HepG2 (cell line): Measurements from ENCODE around the gene TTF2. TPM values are rescaled to one million over a fixed set of nuclear protein-coding genes. Genes with fewer than 3 reads are reported as not detected.
A peak's percentile ranks its signal among the peaks of the same experiment; 100 is the strongest.

Experiments
- EEA1 ChIP-seq: sonication (generic); formaldehyde crosslinking; IDR thresholded peaks from 2 replicates; pipeline ENCODE4 v1.5.1; 2020; ENCODE audit warnings: mild to moderate bottlenecking, missing genetic modification reagents, borderline replicate concordance
- ERF ChIP-seq: IDR thresholded peaks from 2 replicates; pipeline ENCODE4 v1.6.1; 2018; ENCODE audit warnings: missing biosample characterization, missing genetic modification reagents
- HMG20B ChIP-seq: conservative IDR thresholded peaks from 2 replicates; pipeline ENCODE4 v1.6.1; 2016; ENCODE audit warnings: missing genetic modification reagents, missing compliant biosample characterization
- MYC ChIP-seq: sonication (generic); formaldehyde crosslinking; IDR thresholded peaks from 2 replicates; pipeline ENCODE4 v1.9.0; 2021; ENCODE audit warnings: missing genetic modification reagents, borderline replicate concordance
- PRMT3 ChIP-seq: sonication (generic); formaldehyde crosslinking; IDR thresholded peaks from 2 replicates; pipeline ENCODE4 v1.8.1; 2022; ENCODE audit warnings: low read depth, mild to moderate bottlenecking, moderate library complexity, missing genetic modification reagents, borderline replicate concordance
- RARG ChIP-seq: sonication (generic); formaldehyde crosslinking; IDR thresholded peaks from 2 replicates; pipeline ENCODE4 v1.4.0; 2020; ENCODE audit warnings: low read depth, mild to moderate bottlenecking, missing genetic modification reagents
- RBFOX2 ChIP-seq: fragments of 200-400 bp; formaldehyde crosslinking; IDR thresholded peaks from 2 replicates; pipeline ENCODE4 v1.6.1; 2017; ENCODE audit warnings: low read depth, mild to moderate bottlenecking, low read length
- SMAD1 ChIP-seq: sonication (generic); formaldehyde crosslinking; IDR thresholded peaks from 2 replicates; pipeline ENCODE4 v1.4.0; 2020; ENCODE audit warnings: missing genetic modification reagents, low read depth, mild to moderate bottlenecking, borderline replicate concordance
- SRSF4 ChIP-seq: fragments of 200-400 bp; formaldehyde crosslinking; IDR thresholded peaks from one replicate; pipeline ENCODE4 v1.6.1; 2018; ENCODE audit warnings: mild to moderate bottlenecking, low read depth, low read length, moderate library complexity; ENCODE audit not compliant: poor library complexity, severe bottlenecking
- ZNF251 ChIP-seq: sonication (generic); formaldehyde crosslinking; IDR thresholded peaks from 2 replicates; pipeline ENCODE4 v1.9.0; 2021; ENCODE audit warnings: mild to moderate bottlenecking, missing genetic modification reagents
- ZNF33B ChIP-seq: sonication (generic); formaldehyde crosslinking; IDR thresholded peaks from 2 replicates; pipeline ENCODE4 v1.5.1; 2020; ENCODE audit warnings: mild to moderate bottlenecking, missing genetic modification reagents
- ZNF562 ChIP-seq: sonication (generic); formaldehyde crosslinking; IDR thresholded peaks from 2 replicates; pipeline ENCODE4 v1.8.0; 2022; ENCODE audit warnings: missing genetic modification reagents, borderline replicate concordance
- ZNF569 ChIP-seq: sonication (generic); formaldehyde crosslinking; IDR thresholded peaks from 2 replicates; pipeline ENCODE4 v1.5.0; 2020; ENCODE audit warnings: mild to moderate bottlenecking, missing genetic modification reagents, moderate library complexity, borderline replicate concordance
- ZNF746 ChIP-seq: sonication (generic); formaldehyde crosslinking; IDR thresholded peaks from 2 replicates; pipeline ENCODE4 v1.8.0; 2022; ENCODE audit warnings: mild to moderate bottlenecking, missing genetic modification reagents
- ZNF766 ChIP-seq: sonication (generic); formaldehyde crosslinking; IDR thresholded peaks from 2 replicates; pipeline ENCODE4 v1.5.0; 2020; ENCODE audit warnings: missing genetic modification reagents, borderline replicate concordance
- ZNF891 ChIP-seq: sonication (generic); formaldehyde crosslinking; IDR thresholded peaks from 2 replicates; pipeline ENCODE4 v1.5.0; 2020; ENCODE audit warnings: mild to moderate bottlenecking, missing genetic modification reagents
- polyA plus RNA-seq, 8 experiments: library from polyadenylated mRNA; depleted of rRNA in 3 of 8; stranded (reverse) in 7 of 8; unstranded in 1 of 8; fragments of >200 nt; fragmentation: Illumina TruSeq in 4 of 8; extraction: Trizol in 4 of 8; gene quantifications; 2 replicates each; pipeline versions ENCODE4 v1.2.1 to v1.2.3, GENCODE V29; 2011 to 2016; ENCODE audit warnings: low read depth in 4 of 8, missing spikeins in 1 of 8, mixed read lengths in 1 of 8; ENCODE audit not compliant: insufficient read depth in 1 of 8
- total RNA-seq, 5 experiments: library from RNA; depleted of rRNA; stranded (reverse); fragments of >200 nt; fragmentation: Illumina TruSeq; extraction: Trizol; gene quantifications; 2 replicates each; pipeline ENCODE4 v1.2.3, GENCODE V29; 2016; ENCODE audit warnings: low read depth in 1 of 5
- TF ChIP-seq, protein P1 (sequence below): sonication (generic); formaldehyde crosslinking; IDR thresholded peaks from 2 replicates; pipeline ENCODE4 v1.5.0; 2020; ENCODE audit warnings: missing genetic modification reagents, mild to moderate bottlenecking, borderline replicate concordance
- TF ChIP-seq, protein P2 (sequence below): IDR thresholded peaks from 2 replicates; pipeline ENCODE4 v1.6.1; 2016
- TF ChIP-seq, protein P3 (sequence below): sonication (generic); formaldehyde crosslinking; IDR thresholded peaks from 2 replicates; pipeline ENCODE4 v1.9.0; 2021; ENCODE audit warnings: missing genetic modification reagents, mild to moderate bottlenecking, borderline replicate concordance
- TF ChIP-seq, protein P4 (sequence below): sonication (generic); formaldehyde crosslinking; IDR thresholded peaks from 2 replicates; pipeline ENCODE4 v1.9.0; 2021; ENCODE audit warnings: missing genetic modification reagents, borderline replicate concordance
- TF ChIP-seq, protein P5 (sequence below): IDR thresholded peaks from 2 replicates; pipeline ENCODE4 v1.6.1; 2018; ENCODE audit warnings: missing genetic modification reagents

The TTF2 gene
- total and polyA plus RNA-seq, 2 of the 13 experiments (the other 11 are each of a cell fraction or from before 2014, with no cell fraction given): 12.8 to 48.9 TPM

DNA sequence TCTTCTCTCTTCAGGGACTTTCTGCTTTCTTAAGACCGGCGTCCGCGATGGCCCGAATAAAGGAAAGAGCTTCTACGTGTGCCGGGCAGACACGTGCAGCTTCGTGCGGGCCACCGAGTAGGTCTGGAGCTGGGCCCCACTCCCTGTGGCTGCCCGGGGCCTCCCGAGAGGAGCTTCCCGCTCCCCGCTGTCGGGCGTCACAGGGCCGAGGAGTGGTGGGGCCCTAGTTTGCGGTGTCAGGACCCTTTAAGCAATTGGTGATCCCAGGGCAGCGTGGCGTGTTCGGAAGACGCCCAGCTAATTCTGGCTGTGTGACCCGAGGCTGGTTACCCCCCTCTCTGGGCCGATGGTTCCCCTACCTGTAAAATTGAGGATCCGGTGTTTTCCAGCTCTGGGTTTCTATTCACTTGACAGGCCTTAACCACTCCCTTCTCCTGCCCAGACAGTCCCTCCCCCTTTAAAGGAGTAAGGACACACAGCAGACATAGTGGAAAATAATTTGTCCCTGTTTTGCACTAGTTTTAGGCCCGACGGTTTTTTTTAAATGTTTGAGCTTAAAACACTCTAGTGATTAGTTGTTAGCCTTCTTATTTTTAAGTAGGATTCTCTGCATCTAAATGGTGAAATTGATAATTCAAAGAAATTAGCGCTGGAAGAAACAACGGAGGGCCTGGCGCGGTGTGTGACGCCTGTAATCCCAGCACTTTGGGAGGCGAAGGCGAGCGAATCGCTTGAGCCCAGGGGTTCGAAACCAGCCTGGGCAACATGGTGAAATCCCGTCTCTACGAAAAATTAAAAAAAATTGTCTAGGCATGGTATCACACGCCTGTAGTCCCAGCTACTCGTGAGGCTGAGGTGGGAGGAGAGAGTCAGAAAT lies 553 bp downstream of the TTF2 start (continued):
- TF ChIP-seq, protein P1, sequence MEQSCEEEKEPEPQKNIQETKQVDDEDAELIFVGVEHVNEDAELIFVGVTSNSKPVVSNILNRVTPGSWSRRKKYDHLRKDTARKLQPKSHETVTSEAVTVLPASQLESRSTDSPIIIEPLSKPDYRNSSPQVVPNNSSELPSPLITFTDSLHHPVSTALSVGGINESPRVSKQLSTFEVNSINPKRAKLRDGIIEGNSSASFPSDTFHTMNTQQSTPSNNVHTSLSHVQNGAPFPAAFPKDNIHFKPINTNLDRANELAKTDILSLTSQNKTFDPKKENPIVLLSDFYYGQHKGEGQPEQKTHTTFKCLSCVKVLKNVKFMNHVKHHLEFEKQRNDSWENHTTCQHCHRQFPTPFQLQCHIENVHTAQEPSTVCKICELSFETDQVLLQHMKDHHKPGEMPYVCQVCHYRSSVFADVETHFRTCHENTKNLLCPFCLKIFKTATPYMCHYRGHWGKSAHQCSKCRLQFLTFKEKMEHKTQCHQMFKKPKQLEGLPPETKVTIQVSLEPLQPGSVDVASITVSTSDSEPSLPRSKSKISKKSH (CRISPR knock-in tag): no peak
- TF ChIP-seq ZNF891 (no peak), ZNF33B (CRISPR knock-in tag) (no peak), MYC (CRISPR knock-in tag) (peak; percentile 71), HMG20B (CRISPR knock-in tag) (no peak), PRMT3 (CRISPR knock-in tag) (no peak), ZNF746 (CRISPR knock-in tag) (no peak), ZNF569 (CRISPR knock-in tag) (no peak), RBFOX2 (no peak), SMAD1 (CRISPR knock-in tag) (no peak), ZNF562 (CRISPR knock-in tag) (no peak), ZNF766 (no peak), ERF (CRISPR knock-in tag) (no peak), EEA1 (CRISPR knock-in tag) (no peak), ZNF251 (no peak), RARG (CRISPR knock-in tag) (no peak), SRSF4 (no peak)
- TF ChIP-seq, protein P2, sequence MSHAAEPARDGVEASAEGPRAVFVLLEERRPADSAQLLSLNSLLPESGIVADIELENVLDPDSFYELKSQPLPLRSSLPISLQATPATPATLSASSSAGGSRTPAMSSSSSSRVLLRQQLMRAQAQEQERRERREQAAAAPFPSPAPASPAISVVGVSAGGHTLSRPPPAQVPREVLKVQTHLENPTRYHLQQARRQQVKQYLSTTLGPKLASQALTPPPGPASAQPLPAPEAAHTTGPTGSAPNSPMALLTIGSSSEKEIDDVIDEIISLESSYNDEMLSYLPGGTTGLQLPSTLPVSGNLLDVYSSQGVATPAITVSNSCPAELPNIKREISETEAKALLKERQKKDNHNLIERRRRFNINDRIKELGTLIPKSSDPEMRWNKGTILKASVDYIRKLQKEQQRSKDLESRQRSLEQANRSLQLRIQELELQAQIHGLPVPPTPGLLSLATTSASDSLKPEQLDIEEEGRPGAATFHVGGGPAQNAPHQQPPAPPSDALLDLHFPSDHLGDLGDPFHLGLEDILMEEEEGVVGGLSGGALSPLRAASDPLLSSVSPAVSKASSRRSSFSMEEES: no peak
- TF ChIP-seq, protein P3, sequence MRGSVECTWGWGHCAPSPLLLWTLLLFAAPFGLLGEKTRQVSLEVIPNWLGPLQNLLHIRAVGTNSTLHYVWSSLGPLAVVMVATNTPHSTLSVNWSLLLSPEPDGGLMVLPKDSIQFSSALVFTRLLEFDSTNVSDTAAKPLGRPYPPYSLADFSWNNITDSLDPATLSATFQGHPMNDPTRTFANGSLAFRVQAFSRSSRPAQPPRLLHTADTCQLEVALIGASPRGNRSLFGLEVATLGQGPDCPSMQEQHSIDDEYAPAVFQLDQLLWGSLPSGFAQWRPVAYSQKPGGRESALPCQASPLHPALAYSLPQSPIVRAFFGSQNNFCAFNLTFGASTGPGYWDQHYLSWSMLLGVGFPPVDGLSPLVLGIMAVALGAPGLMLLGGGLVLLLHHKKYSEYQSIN (CRISPR knock-in tag): no peak
- TF ChIP-seq, protein P4, sequence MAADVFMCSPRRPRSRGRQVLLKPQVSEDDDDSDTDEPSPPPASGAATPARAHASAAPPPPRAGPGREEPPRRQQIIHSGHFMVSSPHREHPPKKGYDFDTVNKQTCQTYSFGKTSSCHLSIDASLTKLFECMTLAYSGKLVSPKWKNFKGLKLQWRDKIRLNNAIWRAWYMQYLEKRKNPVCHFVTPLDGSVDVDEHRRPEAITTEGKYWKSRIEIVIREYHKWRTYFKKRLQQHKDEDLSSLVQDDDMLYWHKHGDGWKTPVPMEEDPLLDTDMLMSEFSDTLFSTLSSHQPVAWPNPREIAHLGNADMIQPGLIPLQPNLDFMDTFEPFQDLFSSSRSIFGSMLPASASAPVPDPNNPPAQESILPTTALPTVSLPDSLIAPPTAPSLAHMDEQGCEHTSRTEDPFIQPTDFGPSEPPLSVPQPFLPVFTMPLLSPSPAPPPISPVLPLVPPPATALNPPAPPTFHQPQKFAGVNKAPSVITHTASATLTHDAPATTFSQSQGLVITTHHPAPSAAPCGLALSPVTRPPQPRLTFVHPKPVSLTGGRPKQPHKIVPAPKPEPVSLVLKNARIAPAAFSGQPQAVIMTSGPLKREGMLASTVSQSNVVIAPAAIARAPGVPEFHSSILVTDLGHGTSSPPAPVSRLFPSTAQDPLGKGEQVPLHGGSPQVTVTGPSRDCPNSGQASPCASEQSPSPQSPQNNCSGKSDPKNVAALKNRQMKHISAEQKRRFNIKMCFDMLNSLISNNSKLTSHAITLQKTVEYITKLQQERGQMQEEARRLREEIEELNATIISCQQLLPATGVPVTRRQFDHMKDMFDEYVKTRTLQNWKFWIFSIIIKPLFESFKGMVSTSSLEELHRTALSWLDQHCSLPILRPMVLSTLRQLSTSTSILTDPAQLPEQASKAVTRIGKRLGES: no peak
- TF ChIP-seq, protein P5, sequence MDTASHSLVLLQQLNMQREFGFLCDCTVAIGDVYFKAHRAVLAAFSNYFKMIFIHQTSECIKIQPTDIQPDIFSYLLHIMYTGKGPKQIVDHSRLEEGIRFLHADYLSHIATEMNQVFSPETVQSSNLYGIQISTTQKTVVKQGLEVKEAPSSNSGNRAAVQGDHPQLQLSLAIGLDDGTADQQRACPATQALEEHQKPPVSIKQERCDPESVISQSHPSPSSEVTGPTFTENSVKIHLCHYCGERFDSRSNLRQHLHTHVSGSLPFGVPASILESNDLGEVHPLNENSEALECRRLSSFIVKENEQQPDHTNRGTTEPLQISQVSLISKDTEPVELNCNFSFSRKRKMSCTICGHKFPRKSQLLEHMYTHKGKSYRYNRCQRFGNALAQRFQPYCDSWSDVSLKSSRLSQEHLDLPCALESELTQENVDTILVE: no peak
